Calu3 (cell line): Measurements from ENCODE around the gene MPND. TPM values are rescaled to one million over a fixed set of nuclear protein-coding genes. Genes with fewer than 3 reads are reported as not detected.

Source experiments
- BruUV-seq: library from RNA; stranded (reverse); fragments of 400-500 nt; replicated peaks from 2 replicates; lab custom pipeline; 2021; lab: Mats Ljungman, UMichigan
- CTCF ChIA-PET: fragments of 300-600 bp; sonication (Branson Sonifier 250); formaldehyde crosslinking; loops from one replicate; lab custom pipeline; 2022; ENCODE audit warnings: antibody characterized with exemption; lab: Charles Lee
- DNase-seq: peaks from one replicate; pipeline ENCODE4 v3.0.0; 2022
- H3K27ac Mint-ChIP-seq: one replicate; pipeline ENCODE4 v1.8.0; 2022; ENCODE audit warnings: mixed read lengths; ENCODE audit not compliant: unreplicated experiment
- H3K27me3 Mint-ChIP-seq: one replicate; pipeline ENCODE4 v1.8.0; 2022; ENCODE audit warnings: mixed read lengths; ENCODE audit not compliant: unreplicated experiment
- H3K36me3 Mint-ChIP-seq: one replicate; pipeline ENCODE4 v1.8.0; 2022; ENCODE audit warnings: mild to moderate bottlenecking, moderate library complexity, mixed read lengths; ENCODE audit not compliant: insufficient read depth, unreplicated experiment
- H3K4me1 Mint-ChIP-seq: one replicate; pipeline ENCODE4 v1.8.0; 2022; ENCODE audit warnings: mild to moderate bottlenecking, low read depth, mixed read lengths; ENCODE audit not compliant: unreplicated experiment
- H3K4me3 Mint-ChIP-seq: one replicate; pipeline ENCODE4 v1.8.0; 2022; ENCODE audit warnings: mild to moderate bottlenecking, low read depth, moderate library complexity, mixed read lengths; ENCODE audit not compliant: unreplicated experiment
- H3K9me3 Mint-ChIP-seq: one replicate; pipeline ENCODE4 v1.8.0; 2022; ENCODE audit warnings: low read depth, mixed read lengths; ENCODE audit not compliant: unreplicated experiment
- CTCF ChIP-seq: fragments of 200-600 bp; IDR thresholded peaks from one replicate; pipeline ENCODE4 v1.8.0; 2022; ENCODE audit warnings: antibody characterized with exemption; ENCODE audit not compliant: unreplicated experiment
- intact Hi-C: fragments of 100-400 bp; cut with micrococcal nuclease; formaldehyde crosslinking; loops from one replicate; pipeline ENCODE4 v1.10.0; 2022; ENCODE audit not compliant: unreplicated experiment
- total RNA-seq: library from RNA; stranded (reverse); gene quantifications from 2 replicates; pipeline ENCODE4 v1.2.3, GENCODE V29; 2022

MPND gene
- total RNA-seq, 1 experiment from 2014 or later, result 21.1 TPM

DNA sequence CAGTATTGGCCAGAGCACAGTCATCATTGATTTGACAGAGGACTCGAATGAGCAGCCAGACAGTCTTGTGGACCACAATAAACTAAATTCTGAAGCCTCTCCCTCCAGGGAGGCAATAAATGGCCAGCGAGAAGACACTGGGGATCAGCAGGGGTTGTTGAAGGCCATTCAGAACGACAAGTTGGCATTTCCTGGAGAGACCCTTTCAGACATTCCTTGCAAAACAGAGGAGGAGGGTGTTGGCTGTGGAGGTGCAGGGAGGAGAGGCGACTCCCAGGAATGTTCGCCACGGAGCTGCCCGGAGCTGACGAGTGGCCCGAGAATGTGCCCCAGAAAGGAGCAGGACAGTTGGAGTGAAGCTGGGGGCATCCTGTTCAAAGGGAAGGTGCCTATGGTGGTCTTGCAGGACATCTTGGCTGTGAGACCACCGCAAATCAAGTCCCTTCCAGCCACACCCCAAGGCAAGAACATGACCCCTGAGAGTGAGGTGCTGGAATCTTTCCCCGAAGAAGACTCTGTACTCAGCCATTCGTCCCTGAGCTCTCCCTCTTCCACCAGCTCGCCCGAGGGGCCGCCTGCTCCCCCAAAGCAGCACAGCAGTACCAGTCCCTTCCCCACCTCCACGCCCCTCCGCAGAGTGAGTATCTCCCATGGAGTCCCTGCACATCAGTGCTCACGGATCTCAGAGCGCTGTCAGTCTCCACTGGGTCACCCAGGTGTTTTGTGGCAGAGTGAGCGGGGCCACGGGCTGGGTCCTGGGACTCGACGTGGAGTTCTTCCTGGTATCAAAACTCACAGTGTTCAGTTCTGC, 66.0 kb downstream of the MPND start:
- CTCF ChIA-PET, result no interaction called here
- no peak for TF ChIP-seq CTCF
- no TSS peak for BruUV-seq
- Mint-ChIP-seq H3K4me3 (no peak overlapping the region), H3K4me1 (no peaks in the 10 kb centered on the region), H3K9me3 (no peaks in the 10 kb centered on the region), H3K36me3 (peaks cover 5% of the 10 kb centered on the region), H3K27ac (no peak overlapping the region), H3K27me3 (no peaks in the 10 kb centered on the region)
- intact Hi-C loops, result no loop called here
- DNase-seq, result no peak

Other genes with a start within 250 kb of the MPND start
- gene MAP2K2, start 219.4 kb upstream of the MPND start, total RNA-seq, result 113 and 114 TPM in 2 replicates
- gene CREB3L3, start 189.9 kb upstream of the MPND start, total RNA-seq, result 0.14 and 0.44 TPM in 2 replicates
- 22.9 and 26.6 TPM in 2 replicates for gene SIRT6, start 161.0 kb upstream of the MPND start, total RNA-seq
- gene ANKRD24, start 160.9 kb upstream of the MPND start, total RNA-seq, result 0.76 and 1.4 TPM in 2 replicates
- 1.2 and 1.6 TPM in 2 replicates for gene EBI3, start 114.0 kb upstream of the MPND start, total RNA-seq
- 7.8 and 10.4 TPM in 2 replicates for gene YJU2, start 96.5 kb upstream of the MPND start, total RNA-seq
- not detected in 2 replicates for gene SHD, start 64.3 kb upstream of the MPND start, total RNA-seq
- gene TMIGD2, start 41.2 kb upstream of the MPND start, total RNA-seq, result not detected in 2 replicates
- gene FSD1, start 39.0 kb upstream of the MPND start, total RNA-seq, result 1.2 and 1.9 TPM in 2 replicates
- 28.7 and 30.5 TPM in 2 replicates for gene STAP2, start 4.7 kb upstream of the MPND start, total RNA-seq
- gene SH3GL1, start 57.0 kb downstream of the MPND start, total RNA-seq, result 40.7 and 42.0 TPM in 2 replicates
- 37.2 and 43.3 TPM in 2 replicates for gene CHAF1A, start 59.1 kb downstream of the MPND start, total RNA-seq
- gene UBXN6, start 114.2 kb downstream of the MPND start, total RNA-seq, result 38.9 and 47.1 TPM in 2 replicates
- gene HDGFL2, start 128.7 kb downstream of the MPND start, total RNA-seq, result 31.9 and 40.6 TPM in 2 replicates
- 1.1 and 2.3 TPM in 2 replicates for gene PLIN4, start 174.9 kb downstream of the MPND start, total RNA-seq
- gene PLIN5, start 191.7 kb downstream of the MPND start, total RNA-seq, result 7.6 and 13.1 TPM in 2 replicates
- gene LRG1, start 196.5 kb downstream of the MPND start, total RNA-seq, result 28.5 and 36.4 TPM in 2 replicates
- 0.21 and 0.34 TPM in 2 replicates for gene SEMA6B, start 216.1 kb downstream of the MPND start, total RNA-seq